Fibroblast of mammary gland (primary cell): ENCODE data around the gene DDA1.
"Not testable (repeated sequence)": the region's sequence is repeated elsewhere in the genome, so short reads cannot be mapped to it uniquely, and the experiment has no call there.

Experiments used
- DNase-seq: peaks from one replicate; pipeline ENCODE4 v3.0.0-alpha.2; 2010; ENCODE audit warnings: low read depth
- H3K4me3 ChIP-seq: 2 replicates; pipeline ENCODE4 v1.5.1; 2011; ENCODE audit warnings: low read depth, mild to moderate bottlenecking, low read length, moderate library complexity; ENCODE audit not compliant: control insufficient read depth
- TF ChIP-seq, protein P1 (sequence below): conservative IDR thresholded peaks from 2 replicates; pipeline ENCODE4 v1.5.1; 2011; ENCODE audit warnings: low read depth, low read length, inconsistent platforms; ENCODE audit not compliant: control insufficient read depth, insufficient read depth

The DDA1 gene

DNA sequence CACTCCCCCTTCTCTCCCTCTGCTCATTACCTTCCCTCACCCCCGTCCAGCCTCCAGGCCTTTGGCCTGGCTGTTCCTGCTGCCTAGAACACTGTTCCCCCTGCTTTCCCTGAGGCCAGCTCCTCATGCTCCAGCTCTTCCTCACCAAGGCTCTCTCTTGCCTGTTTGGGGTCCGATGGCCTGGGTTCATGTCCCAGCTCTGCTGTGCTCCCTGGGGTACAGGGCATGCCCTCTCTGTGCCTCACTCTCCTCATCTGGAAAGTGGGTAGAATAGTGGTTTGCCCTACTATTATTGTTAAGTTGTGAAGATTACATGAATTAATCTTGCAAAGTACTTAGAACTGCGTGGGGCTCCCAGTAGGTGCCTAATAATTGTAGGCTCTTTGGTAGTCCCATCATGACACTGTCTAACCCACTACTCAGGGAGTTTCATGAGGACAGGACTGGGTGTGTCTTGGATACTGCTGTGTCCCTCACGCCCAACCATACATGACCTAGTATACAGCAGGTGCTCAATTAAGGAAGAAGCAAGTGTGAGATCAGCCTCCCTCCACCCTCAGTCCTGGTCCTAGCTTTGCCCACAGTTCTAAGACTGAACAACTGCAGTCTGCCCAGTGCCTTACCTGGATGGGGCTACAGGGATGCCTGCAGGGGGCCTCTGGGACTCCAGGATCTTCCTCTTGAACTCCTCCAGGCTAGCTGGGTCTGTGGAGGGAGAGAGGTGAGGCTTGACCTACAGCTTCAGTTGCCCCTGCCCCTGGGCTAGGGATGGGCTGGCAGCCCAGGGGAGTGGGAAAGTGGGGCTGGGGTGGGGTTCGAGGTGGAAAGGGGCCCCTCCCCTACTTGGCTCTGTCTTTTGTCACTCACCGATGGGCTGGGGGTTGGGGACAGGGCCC, 50.8 kb downstream of the DDA1 start:
- TF ChIP-seq, protein P1, sequence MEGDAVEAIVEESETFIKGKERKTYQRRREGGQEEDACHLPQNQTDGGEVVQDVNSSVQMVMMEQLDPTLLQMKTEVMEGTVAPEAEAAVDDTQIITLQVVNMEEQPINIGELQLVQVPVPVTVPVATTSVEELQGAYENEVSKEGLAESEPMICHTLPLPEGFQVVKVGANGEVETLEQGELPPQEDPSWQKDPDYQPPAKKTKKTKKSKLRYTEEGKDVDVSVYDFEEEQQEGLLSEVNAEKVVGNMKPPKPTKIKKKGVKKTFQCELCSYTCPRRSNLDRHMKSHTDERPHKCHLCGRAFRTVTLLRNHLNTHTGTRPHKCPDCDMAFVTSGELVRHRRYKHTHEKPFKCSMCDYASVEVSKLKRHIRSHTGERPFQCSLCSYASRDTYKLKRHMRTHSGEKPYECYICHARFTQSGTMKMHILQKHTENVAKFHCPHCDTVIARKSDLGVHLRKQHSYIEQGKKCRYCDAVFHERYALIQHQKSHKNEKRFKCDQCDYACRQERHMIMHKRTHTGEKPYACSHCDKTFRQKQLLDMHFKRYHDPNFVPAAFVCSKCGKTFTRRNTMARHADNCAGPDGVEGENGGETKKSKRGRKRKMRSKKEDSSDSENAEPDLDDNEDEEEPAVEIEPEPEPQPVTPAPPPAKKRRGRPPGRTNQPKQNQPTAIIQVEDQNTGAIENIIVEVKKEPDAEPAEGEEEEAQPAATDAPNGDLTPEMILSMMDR = no peak
- DNase-seq = no peak
- H3K4me3 ChIP-seq = no peak overlapping the region

DNA sequence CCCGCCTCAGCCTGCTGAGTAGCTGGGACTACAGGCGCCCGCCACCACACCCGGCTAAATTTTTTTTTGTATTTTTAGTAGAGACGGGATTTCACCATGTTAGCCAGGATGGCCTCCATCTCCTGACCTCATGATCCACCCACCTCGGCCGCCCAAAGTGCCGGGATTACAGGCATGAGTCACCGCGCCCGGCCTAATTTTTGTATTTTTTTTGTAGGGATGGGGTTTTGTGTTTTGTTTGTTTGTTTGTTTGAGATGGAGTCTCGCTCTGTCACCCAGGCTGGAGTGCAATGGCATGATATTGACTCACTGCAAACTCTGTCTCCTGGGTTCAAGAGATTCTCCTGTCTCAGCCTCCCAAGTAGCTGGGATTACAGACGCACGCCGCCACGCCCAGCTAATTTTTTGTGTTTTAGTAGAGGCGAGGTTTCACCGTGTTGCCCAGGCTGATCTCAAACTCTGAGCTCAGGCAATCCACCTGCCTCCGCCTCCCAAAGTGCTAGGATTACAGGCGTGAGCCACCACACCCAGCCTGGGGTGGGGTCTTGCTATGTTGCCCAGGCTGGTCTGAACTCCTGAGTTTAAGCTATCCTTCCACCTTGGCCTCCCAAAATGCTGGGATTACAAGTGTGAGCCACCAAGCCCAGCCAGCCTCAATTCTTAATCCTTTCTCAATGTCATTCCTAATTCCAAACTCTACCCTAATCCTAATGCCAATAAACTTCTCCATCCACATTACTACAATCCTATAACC, 54.7 kb downstream of the DDA1 start:
- H3K4me3 ChIP-seq, DNase-seq: not testable (repeated sequence)

DNA sequence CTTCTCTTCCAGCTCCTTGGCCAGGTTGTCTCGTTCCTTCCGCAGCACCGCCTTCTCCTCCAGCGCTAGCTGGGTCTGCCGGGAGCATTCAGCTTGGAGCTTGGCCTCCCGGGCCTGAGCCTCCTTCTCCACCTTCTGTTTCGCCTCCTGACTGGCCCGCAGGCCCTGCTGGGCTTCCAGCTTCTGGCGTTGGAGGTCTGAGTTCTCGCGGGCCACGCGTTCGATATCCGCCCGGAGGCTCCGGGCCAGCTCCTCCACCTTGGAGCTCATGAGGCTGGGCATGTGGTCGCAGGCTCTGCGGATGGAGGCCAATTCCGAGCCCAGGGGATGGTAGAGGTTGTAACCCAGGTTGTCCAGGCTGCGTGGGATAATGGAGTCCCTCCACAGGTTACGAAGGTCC, 56.0 kb downstream of the DDA1 start:
- no peak for DNase-seq
- no peak overlapping the region for H3K4me3 ChIP-seq
- TF ChIP-seq, protein P1 = no peak

DNA sequence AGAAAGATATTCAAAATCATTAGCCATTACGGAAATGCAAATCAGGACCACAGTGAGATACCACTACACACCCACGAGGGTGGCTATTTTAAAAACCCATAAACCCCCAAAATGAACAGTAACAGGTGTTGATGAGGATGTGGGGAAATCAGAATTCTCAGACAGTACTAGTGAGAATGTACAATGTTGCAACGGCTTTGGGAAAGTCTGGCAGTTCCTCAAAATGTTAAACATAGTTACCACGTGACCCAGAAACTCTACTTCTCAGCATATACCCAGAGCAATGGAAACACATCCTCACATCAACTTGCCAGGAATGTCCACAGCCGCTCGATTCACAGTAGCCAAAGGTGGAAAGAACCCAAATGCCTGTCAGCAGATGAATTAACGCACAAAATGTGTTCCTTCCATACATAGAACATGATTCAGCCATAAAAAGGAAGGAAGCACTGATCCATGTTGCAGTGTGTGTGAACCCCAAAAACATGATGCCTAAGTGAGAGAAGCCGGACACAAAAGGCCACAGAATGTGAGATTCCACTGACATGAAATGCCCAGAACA, 60.7 kb downstream of the DDA1 start:
- TF ChIP-seq, protein P1 = no peak
- H3K4me3 ChIP-seq = no peak overlapping the region
- DNase-seq = peak; percentile 33
